GM21381 (cell line): ENCODE measurements around the gene PICK1.

Source experiments
- ATAC-seq: cut with Tn5 transposase; IDR thresholded peaks from one replicate; pipeline ENCODE4 v1.9.1; 2021; ENCODE audit warnings: mild to moderate bottlenecking, moderate library complexity; ENCODE audit not compliant: unreplicated experiment

PICK1 gene

DNA sequence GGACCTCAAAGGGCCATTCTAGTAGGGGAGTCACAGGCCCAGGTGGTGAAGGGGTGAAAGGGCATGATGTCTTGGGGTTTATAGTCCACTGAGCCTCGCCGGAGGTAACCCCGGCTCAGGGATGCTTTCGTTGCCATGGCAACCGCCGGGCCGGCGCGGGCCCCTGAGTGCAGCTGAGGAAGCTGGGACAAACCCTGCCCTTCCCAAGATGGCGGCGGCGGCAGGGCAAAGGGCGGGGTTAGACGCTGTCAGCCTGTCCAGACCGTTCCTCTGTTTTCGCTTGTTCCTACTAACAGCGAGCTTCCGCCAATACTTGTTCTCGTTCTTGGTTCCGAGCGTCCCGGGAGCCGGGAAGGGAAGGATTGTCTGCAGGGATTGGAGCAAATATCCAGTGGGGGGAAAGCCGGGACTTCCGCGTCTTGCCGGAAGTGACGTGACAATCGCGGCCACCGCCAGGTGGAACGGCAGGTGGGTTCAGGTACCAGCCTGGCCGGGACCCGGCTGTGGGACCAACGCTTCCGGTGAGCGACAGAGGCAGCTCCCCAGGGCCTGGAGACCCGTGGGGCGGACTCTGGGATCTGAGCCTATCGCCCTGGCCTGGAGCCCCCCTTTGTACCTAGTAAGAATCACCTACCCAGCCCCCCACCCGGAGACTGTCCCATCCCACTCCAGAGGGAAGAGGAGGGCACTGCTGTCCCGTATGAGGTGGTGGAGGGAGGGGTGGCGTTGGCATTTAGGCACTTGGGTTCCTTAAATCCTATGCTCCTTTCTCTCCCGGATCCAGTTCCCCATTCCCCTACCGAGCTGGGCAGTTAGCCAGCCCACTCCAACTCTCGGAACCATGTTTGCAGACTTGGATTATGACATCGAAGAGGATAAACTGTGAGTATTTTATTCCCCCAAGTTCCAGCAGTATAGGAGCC is at the start of gene PICK1:
TSS of gene PICK1 (plus strand) at position 436 of the 923 bp plus-strand sequence. CDS start at position 842, 406 bp downstream.
- no peak for ATAC-seq

- no peak for ATAC-seq
Observed at GRCh38 chr22:38009000-38009806, 48.0 kb upstream of the PICK1 start.

GRCh38 chr22:38012604-38013072 is 44.6 kb upstream of the PICK1 start:
- ATAC-seq = no peak

DNA sequence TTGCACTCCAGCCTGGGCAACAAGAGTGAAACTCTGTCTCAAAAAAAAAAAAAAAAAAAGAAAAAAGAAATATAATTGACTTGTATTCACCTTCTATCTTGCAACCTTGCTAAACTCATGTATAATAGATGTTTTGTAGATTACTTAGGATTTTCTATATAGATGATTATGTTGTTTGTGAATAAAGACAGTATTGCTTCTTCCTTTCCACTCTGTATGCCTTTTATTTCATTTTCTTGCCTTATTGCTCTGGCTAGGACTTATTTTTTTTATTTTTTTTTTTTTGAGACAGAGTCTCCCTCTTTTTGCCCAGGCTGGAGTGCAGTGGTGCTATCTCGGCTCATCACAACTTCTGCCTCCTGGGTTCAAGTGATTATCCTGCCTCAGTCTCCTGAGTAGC is 43.1 kb upstream of the PICK1 start:
- ATAC-seq = no peak

GRCh38 chr22:38016182-38017151 is 40.7 kb upstream of the PICK1 start:
- ATAC-seq = no peak

DNA sequence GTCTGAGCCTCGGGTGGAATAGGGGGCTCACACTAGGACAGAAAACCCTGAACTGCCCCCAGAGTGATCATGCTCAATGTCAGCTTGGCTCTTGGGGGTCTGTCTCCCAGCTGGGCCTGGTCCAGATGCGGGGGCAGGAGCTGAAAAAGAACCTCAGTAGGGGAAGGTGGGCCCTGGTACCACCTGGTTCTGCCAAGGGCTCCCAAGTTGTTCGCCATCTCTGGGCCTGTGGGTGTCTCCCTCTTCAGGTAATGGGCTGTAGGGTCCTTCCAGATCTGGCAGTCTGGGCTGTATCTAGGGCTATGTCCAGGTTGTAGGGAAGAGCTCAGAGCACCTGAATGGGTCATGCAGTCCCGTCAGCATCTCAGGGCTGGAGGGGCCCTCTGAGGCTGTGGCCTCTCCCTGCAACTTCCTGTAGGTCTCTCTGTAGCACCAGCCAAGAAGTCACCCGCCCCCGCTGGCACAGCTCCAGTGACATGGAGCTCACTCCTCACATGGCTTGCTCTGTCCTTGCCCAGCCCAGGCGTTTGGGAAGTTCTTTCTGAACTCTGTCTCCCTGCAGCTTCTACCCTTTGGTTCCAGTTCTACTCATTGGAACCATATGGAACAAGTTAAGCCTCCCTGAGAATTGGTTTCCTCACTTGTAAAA is 39.8 kb upstream of the PICK1 start:
- no peak for ATAC-seq

DNA sequence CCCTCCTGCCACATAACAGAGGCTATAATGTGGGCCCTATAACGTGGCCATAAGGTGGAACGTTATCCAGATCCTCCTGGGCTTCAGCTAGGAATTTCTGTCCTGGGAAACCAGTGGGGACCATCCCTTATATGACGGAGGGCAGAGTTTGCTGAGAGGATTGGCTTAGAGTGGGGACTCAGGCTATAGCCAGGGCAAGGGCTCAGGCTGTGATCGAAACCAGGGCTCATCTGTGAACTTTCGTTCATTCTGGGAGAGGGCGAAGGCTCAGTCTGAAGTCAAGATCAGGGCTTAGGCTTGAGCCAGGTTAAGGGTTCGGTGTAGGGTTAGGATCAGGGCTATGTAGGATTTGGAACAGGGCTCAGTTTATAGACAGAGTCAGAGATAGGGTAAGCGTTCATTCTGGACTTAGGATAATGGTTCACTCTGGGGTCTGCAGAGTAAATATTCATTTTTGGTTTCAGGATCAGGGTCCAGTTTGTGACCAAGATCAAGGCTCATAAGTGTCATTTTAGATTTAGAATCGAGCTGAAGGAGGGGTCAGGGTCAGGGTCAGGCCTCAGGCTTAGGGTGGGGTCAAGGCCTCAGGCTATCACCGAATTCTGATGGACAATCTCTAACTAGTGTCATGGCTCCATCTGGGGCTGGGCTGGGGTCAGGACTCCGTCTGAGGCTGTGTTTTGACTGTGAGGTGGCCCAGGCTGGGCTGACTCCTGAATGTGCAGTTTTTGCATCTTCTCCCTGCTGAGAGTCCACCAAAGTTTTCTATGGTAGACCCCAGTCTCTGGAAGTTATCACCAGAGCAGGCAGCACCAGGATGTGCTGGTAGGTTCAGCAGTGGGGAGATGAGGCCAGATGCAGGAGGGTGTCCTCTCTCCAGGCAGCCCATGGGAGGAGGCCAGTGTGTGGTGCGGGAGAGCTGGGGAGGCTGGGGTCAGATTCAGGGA is 39.0 kb upstream of the PICK1 start:
- ATAC-seq = no peak

DNA sequence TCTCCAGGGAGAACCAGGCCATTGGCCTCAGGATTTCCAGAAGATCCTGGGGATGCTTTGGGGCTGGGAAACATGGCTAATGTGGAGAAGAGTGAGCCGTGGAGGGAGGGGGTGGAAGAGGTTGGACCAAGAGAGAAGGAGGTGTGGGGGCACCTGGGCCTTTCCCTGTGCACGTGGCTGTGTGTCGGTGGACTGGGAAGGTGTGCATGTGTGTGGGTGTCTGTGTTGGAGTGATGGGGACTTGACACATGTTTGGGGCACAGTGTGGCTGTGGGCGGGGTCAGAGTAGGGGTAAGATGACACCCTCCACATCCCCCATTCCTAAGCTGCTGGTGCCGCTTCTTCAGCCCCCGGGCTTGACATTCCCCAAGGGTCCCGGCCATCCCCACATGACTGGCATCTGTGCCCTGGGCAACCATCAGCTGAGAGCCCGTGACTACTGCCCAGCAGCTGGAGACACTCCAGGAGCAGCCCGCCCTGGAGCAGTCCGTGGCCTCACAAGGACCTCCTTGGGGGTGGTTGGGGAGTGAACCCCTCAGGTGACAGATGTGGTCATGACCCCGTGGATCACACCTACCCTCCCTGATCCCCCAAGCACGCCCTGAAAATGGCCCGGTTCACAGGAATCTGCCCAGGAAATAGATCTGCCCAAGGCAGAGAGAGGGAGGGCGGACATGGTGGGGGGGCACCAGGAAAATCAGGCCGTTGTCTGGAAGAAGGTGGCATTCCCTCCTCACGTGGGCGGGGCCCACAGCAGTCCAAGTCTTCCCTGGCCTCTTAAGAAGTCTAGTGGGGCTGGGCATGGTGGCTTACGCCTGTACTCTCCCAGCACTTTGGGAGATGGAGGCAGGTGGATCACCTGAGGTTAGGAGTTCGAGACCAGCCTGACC is 38.0 kb upstream of the PICK1 start:
- ATAC-seq = no peak

GRCh38 chr22:38021206-38021605 is 36.0 kb upstream of the PICK1 start:
- ATAC-seq = no peak

GRCh38 chr22:38023045-38023444 is 34.2 kb upstream of the PICK1 start:
- no peak for ATAC-seq

GRCh38 chr22:38025514-38025913 is 31.7 kb upstream of the PICK1 start:
- ATAC-seq = no peak

- no peak for ATAC-seq
Observed at GRCh38 chr22:38026130-38027111, 30.8 kb upstream of the PICK1 start.

GRCh38 chr22:38027487-38027886 is 29.7 kb upstream of the PICK1 start:
- no peak for ATAC-seq

- ATAC-seq = no peak
Observed at GRCh38 chr22:38028344-38029130, 28.7 kb upstream of the PICK1 start.

DNA sequence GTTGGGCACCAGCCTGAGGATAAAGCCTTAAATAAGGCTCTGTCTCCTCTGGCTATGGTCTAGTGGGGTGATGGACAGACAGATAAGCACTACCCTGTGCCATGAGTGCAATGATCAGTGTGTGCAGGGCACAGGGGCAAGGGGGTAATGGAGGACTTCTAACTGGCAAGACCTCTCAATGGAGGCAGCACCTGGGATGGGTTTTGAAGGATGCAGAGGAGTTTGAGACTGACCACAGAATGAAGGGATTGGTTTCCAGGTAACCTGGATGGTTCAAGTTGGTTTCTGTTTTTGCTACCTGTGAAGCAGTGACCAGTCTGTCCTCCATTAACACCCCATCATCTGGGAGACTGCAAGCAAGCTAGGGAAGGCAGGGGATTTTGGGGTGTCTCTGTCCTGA is 27.8 kb upstream of the PICK1 start:
- no peak for ATAC-seq

- ATAC-seq = no peak
Observed at GRCh38 chr22:38029901-38030300, 27.3 kb upstream of the PICK1 start.
